Stimulated activated CD4-positive, alpha-beta T cell treated with anti-CD3 and anti-CD28 coated beads, Interleukin-2, amount 100 ng/mL, for 24 hours (primary cell): ENCODE data around the gene KRTAP5-7.
"Not testable (repeated sequence)": the region's sequence is repeated elsewhere in the genome, so short reads cannot be mapped to it uniquely, and the experiment has no call there.

Experiments
- DNase-seq, 2 donors: peaks; one replicate each; pipeline ENCODE4 v3.0.0-alpha.2; 2020

The KRTAP5-7 gene

GRCh38 chr11:71526796-71527575 is at the start of gene KRTAP5-7:
Gene KRTAP5-7 (plus strand): TSS chr11:71527267. CDS start chr11:71527301, 34 bp downstream.
- DNase-seq = not testable (repeated sequence)

- DNase-seq = no peak
These were observed 49.2 kb upstream of the KRTAP5-7 start for GRCh38 chr11:71477641-71478527.

- no peak for DNase-seq
These were observed 48.6 kb upstream of the KRTAP5-7 start for GRCh38 chr11:71478528-71478840.

GRCh38 chr11:71481101-71481960 is 45.7 kb upstream of the KRTAP5-7 start:
- DNase-seq = no peak

GRCh38 chr11:71482216-71482615 is 44.9 kb upstream of the KRTAP5-7 start:
- DNase-seq = no peak

- DNase-seq = no peak
These were observed 44.2 kb upstream of the KRTAP5-7 start for GRCh38 chr11:71482746-71483364.

- no peak for DNase-seq
These were observed 43.4 kb upstream of the KRTAP5-7 start for GRCh38 chr11:71483692-71484091.

GRCh38 chr11:71484248-71485062 is 42.6 kb upstream of the KRTAP5-7 start:
- no peak for DNase-seq

GRCh38 chr11:71485063-71485399 is 42.0 kb upstream of the KRTAP5-7 start:
- no peak for DNase-seq

GRCh38 chr11:71485466-71485865 is 41.6 kb upstream of the KRTAP5-7 start:
- no peak for DNase-seq

GRCh38 chr11:71486320-71486719 is 40.7 kb upstream of the KRTAP5-7 start:
- no peak for DNase-seq

GRCh38 chr11:71488681-71489270 is 38.3 kb upstream of the KRTAP5-7 start:
- no peak for DNase-seq

- peak; percentile 65 to 77 for DNase-seq
These were observed 37.6 kb upstream of the KRTAP5-7 start for GRCh38 chr11:71489311-71490043.

GRCh38 chr11:71490044-71490730 is 36.9 kb upstream of the KRTAP5-7 start:
- DNase-seq = no peak

- no peak for DNase-seq
These were observed 36.2 kb upstream of the KRTAP5-7 start for GRCh38 chr11:71490731-71491390.

GRCh38 chr11:71491531-71491930 is 35.5 kb upstream of the KRTAP5-7 start:
- no peak for DNase-seq

GRCh38 chr11:71491940-71492339 is 35.1 kb upstream of the KRTAP5-7 start:
- peak in 1 of 2 donors; percentile 9 for DNase-seq

- DNase-seq = no peak
These were observed 31.5 kb upstream of the KRTAP5-7 start for GRCh38 chr11:71495286-71496230.
